Lower lobe of right lung (tissue), 2 donors: Measurements from ENCODE around the gene PRIMPOL. TPM values are rescaled to one million over a fixed set of nuclear protein-coding genes. Genes with fewer than 3 reads are reported as not detected.

Source experiments
- ATAC-seq, 2 donors: fragments of 200-7000 bp; cut with Tn5 transposase; one replicate each; pipeline ENCODE4 v1.9.1; 2020 to 2022; ENCODE audit warnings: mild to moderate bottlenecking in 2 of 2, moderate library complexity in 2 of 2
- DNase-seq: peaks from one replicate; pipeline ENCODE4 v3.0.0-alpha.2; 2020
- H3K27ac ChIP-seq: fragments of 200-600 bp; one replicate; pipeline ENCODE4 v1.8.0; 2022
- H3K27me3 ChIP-seq: fragments of 200-600 bp; one replicate; pipeline ENCODE4 v1.8.0; 2022; ENCODE audit warnings: low read depth
- H3K36me3 ChIP-seq: fragments of 200-600 bp; one replicate; pipeline ENCODE4 v1.8.0; 2022; ENCODE audit warnings: mild to moderate bottlenecking
- H3K4me1 ChIP-seq: fragments of 200-600 bp; one replicate; pipeline ENCODE4 v1.8.0; 2022
- H3K4me3 ChIP-seq: fragments of 200-600 bp; one replicate; pipeline ENCODE4 v1.8.0; 2022; ENCODE audit warnings: mild to moderate bottlenecking
- H3K9me3 ChIP-seq: fragments of 200-600 bp; one replicate; pipeline ENCODE4 v1.8.0; 2022
- intact Hi-C: fragments of 100-400 bp; cut with DNase I; formaldehyde crosslinking; loops from one replicate; pipeline ENCODE4 v1.11.0; 2022
- total RNA-seq: library from RNA; stranded (reverse); fragmentation: NEBNext Ultra II Directional; extraction: Animal tissue kit (Norgen Biotek cat#: 25700); gene quantifications from one replicate; pipeline ENCODE4 v1.2.1, GENCODE V29; 2021
- TF ChIP-seq, protein P1 (sequence below): fragments of 200-600 bp; IDR thresholded peaks from one replicate; pipeline ENCODE4 v1.8.0; 2022; ENCODE audit warnings: antibody characterized with exemption, mild to moderate bottlenecking
- donor health status: DM: no; HTN: yes; CAD: no; lungs with severe emphysema.

The PRIMPOL gene
- total RNA-seq, 1 donor from 2014 or later, result 14.0 TPM

DNA sequence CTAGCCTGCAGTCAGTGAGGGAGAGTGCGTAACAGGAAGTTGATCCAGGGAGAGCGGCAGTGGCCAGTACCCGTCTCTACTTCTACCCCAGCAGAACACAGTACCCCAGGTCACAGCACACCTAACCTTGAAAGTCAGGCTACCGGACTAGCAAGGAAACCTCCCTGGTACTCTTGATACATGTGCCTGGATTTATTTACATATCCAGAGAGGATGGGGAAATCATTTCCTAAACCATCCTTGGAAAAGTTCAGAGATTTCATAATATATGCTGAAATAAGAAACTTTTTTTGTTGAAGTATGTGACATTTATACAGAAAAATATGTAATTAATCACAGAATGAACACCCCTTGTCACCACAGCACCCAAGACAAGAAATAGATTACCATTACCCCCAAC, 24.5 kb downstream of the PRIMPOL start:
- Histone ChIP-seq H3K9me3 (no peaks in the 10 kb centered on the region), H3K4me1 (no peaks in the 10 kb centered on the region), H3K27ac (no peak overlapping the region), H3K36me3 (peaks cover 41% of the 10 kb centered on the region), H3K4me3 (no peak overlapping the region), H3K27me3 (no peaks in the 10 kb centered on the region)
- TF ChIP-seq, protein P1, sequence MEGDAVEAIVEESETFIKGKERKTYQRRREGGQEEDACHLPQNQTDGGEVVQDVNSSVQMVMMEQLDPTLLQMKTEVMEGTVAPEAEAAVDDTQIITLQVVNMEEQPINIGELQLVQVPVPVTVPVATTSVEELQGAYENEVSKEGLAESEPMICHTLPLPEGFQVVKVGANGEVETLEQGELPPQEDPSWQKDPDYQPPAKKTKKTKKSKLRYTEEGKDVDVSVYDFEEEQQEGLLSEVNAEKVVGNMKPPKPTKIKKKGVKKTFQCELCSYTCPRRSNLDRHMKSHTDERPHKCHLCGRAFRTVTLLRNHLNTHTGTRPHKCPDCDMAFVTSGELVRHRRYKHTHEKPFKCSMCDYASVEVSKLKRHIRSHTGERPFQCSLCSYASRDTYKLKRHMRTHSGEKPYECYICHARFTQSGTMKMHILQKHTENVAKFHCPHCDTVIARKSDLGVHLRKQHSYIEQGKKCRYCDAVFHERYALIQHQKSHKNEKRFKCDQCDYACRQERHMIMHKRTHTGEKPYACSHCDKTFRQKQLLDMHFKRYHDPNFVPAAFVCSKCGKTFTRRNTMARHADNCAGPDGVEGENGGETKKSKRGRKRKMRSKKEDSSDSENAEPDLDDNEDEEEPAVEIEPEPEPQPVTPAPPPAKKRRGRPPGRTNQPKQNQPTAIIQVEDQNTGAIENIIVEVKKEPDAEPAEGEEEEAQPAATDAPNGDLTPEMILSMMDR, result no peak
- DNase-seq, result no peak
- no peak for ATAC-seq
- intact Hi-C loops, result no loop called here

DNA sequence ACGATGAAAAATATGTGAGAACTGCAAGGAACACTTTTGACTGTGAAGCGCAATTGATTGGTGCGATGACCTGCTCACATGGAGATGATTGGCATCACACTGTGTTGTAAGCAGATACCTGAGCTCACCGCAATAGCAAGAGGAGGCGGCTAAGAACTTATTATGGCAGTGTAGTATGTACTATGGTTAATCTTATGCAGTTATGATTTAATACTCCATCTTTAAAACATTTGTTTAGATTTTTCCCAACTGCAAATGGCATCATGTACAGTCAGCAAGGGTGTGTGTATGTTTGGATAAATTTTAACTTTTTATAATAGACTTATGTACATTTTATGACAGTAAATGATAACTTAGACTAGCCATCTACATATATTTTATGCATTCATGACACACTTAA, 25.5 kb downstream of the PRIMPOL start:
- intact Hi-C loops, result no loop called here
- no peaks in the 10 kb centered on the region for H3K9me3 ChIP-seq
- H3K36me3 ChIP-seq, result peaks cover 41% of the 10 kb centered on the region
- DNase-seq, result no peak
- H3K27me3 ChIP-seq, result no peaks in the 10 kb centered on the region
- H3K4me3 ChIP-seq, result no peak overlapping the region
- TF ChIP-seq, protein P1, result no peak
- no peak overlapping the region for H3K27ac ChIP-seq
- ATAC-seq, result no peak
- no peaks in the 10 kb centered on the region for H3K4me1 ChIP-seq

- DNase-seq, result no peak
Observed at GRCh38 chr4:184675821-184676492, 26.4 kb downstream of the PRIMPOL start.

DNA sequence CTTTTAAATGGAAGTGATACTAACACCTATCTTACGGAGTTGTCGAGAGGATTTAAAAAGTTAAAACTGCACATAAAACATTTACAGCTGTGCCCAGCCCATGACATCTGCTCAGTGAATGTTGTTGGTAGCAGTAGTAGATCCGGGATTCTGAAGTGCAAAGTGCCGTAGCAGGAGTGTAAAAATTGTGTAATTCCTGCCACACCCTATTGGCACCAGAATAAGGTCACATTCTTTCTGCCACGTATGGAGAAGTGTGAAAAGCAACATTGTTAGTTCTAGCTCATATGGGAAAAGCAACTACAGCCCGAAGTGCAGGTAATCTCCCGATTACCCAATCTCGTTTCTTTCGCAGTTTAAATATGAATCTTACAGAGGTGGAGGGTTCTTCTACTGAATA, 31.2 kb downstream of the PRIMPOL start:
- DNase-seq, result no peak

More at GRCh38 chr4:184675821-184676492, 26.4 kb downstream of the PRIMPOL start:
- Histone ChIP-seq H3K36me3 (peaks cover 36% of the 10 kb centered on the region), H3K9me3 (no peaks in the 10 kb centered on the region), H3K27me3 (no peaks in the 10 kb centered on the region), H3K27ac (no peak overlapping the region), H3K4me3 (no peak overlapping the region), H3K4me1 (no peaks in the 10 kb centered on the region)
- TF ChIP-seq, protein P1, result no peak
- no peak for ATAC-seq
- intact Hi-C loops, result no loop called here

GRCh38 chr4:184681916-184682315, 32.4 kb downstream of the PRIMPOL start:
- ATAC-seq (no peak), DNase-seq (no peak)
- no peak overlapping the region for H3K4me3 ChIP-seq
- H3K9me3 ChIP-seq, result no peaks in the 10 kb centered on the region
- TF ChIP-seq, protein P1, result no peak
- no peaks in the 10 kb centered on the region for H3K27me3 ChIP-seq
- H3K4me1 ChIP-seq, result no peaks in the 10 kb centered on the region
- no peak overlapping the region for H3K27ac ChIP-seq
- intact Hi-C loops, result no loop called here
- H3K36me3 ChIP-seq, result peaks cover 9% of the 10 kb centered on the region

More for the DNA sequence above, 31.2 kb downstream of the PRIMPOL start:
- Histone ChIP-seq H3K27me3 (no peaks in the 10 kb centered on the region), H3K4me3 (no peak overlapping the region), H3K36me3 (peaks cover 9% of the 10 kb centered on the region), H3K9me3 (no peaks in the 10 kb centered on the region), H3K27ac (no peak overlapping the region), H3K4me1 (no peaks in the 10 kb centered on the region)
- intact Hi-C loops, result no loop called here
- ATAC-seq, result peak; percentile 61 to 65
- TF ChIP-seq, protein P1, result no peak
